Activated CD4-positive, alpha-beta T cell treated with anti-CD3 and anti-CD28 coated beads, Interleukin-2, amount 50 U/mL, for 48 hours (primary cell): ENCODE measurements around the gene MRGPRD.
A peak's percentile ranks its signal among the peaks of the same experiment; 100 is the strongest.

Source experiments
- DNase-seq, 2 experiments: peaks; one replicate each; pipeline ENCODE4 v3.0.0-alpha.2; 2020

The MRGPRD gene

DNA sequence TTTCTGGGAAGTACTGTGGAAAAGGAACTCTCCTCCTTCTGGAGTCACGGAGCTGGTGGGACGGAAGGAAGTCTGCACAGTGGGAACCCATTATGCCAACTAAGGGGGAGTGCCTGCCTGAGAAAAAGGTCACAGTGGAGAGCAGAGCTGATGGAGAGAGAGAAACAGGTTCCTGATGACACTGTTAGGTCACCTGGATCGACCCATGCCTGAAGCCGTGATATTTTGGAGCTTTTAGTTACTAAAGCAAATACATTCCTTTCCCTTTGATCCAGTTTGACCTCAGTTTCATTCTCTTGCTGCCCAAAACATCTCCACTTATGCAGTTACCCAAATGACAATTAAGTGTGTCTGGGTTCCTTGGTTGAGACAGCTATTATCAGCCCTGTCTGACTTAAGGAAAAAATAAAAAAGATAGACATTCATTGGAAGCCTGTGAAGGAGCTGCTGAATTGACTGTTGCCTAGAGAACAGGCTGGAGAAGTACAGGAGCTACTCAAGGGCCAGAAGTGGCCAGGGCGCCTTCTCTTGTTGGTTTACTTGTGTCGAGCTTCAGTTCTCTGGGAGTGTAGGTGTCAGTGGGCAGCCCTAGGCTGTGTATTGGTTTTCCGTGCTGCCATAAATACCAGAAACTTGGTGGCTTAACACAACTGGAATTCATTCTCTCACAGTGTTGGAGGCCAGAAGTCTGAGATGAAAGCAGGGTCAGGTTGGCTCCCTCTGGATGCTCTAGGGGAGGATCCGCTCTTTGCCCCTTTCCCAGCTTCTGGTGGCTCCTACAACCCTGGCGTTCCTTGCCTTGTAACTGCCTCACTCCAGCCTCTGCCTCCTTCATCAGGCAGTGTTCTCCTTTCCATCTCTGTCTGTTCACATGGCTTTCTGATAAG, 13.6 kb downstream of the MRGPRD start:
- no peak for DNase-seq

DNA sequence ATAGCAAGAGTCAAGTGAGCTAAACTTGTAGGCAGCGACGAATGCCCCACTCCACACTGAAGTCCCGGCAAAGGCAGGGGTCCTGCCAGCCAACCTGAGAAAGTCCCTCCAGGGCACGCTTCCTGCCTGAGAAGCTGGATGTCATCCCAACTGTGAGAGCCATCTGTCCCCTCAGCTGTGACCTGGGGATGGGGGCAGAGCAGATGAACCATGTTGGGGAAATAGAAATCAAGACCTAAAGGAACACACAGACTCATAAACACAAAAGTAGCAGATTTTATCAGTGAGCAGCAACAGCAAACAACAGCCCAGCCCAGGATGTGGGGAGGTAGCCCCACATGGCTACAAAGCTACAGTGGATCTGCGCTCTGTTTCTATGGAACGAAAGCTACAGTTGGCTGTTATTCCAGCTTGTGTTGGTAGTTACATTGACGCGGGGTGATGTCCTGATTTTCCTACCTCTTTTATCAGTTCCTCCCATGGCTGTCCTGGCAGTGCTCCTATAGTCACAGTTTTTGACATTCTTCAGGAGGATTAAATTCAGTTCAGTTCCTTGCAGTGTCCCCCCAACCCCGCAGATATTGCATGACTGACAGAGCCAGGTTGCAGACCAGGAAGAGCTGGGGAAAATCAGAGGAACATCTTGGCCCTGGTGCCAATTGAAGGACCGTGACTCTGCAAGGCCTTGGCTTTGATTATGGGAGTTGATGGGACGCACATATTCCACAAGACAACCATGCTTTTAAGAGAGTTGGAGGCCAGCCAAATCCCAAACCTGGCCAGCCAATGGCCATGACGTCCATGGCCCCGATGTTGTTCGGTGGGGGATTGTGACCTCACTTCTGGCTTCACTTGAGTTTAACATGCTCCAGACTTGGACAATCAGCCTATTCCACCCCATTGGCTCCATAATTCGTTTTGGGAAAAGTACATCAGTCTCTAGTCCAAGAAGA, 14.6 kb downstream of the MRGPRD start:
- DNase-seq: no peak

DNA sequence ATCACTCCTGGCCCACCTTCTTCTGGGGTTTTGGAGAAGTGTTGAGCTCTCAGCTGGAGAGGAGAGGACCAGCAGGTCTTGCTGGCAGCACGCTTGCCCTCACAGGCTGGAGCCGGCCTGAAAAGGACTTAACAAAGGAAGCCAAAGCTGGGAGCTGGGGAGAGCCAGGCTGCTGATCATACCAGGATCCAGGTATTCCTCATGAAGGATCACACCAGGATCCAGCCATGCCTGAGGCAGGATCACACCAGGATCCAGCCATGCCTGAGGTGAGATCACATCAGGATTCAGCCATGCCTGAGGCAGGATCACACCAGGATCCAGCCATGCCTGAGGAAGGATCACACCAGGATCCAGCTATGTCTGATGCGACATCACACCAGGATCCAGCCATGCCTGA, 17.0 kb downstream of the MRGPRD start:
- DNase-seq: no peak

DNA sequence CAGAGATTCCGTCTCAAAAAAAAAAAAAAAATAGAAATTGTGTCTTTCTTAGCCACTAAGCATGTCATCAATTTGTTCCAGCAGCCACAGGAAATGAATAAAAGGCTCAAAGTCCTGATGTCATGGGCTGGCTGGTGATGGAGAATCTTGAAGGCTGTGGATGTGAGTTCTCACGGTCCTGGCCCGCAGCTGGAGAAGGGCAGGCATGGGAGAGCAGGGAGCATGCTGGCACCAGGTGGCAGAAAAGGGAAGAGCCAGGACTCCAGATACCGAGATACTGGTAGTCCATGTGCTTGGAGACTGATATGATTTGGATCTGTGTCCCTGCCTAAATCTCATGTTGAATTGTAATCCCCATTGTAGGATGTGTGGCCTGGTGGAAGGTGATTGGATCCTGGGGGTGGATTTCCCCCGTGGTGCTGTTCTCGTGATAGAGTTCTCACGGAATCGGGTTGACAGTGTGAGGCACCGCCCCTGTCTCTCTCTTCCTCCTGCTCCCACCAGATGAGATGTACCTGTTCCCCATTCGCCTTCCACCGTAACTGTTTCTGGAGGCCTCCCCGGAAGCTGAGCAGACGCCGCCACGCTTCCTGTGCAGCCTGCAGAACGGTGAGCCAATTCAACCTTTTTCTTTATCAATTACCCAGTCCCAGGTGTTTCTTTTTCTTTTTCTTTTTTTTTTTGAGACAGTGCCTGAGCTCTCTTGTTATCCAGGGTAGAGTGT, 18.1 kb downstream of the MRGPRD start:
- DNase-seq: peak in 1 of 2 experiments; percentile 10

DNA sequence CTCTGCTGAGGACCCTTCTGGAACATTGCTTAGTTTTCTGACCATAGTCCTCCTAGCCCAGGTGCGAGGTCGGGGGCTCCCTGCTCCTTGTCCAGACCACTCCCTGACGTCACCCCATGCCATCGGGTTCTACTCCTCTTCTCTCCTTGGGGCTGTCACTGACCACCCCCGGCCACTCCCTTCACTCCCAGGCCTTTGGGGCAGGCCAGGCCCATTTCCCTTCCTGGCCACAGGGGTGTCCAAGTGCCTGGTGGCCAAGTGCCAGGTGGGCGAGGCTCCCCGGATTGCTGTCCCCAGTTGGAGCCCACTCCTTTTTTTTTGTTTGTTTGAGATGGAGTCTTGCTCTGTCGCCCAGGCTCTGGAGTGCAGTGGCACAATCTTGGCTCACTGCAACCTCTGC, 19.5 kb downstream of the MRGPRD start:
- no peak for DNase-seq

DNA sequence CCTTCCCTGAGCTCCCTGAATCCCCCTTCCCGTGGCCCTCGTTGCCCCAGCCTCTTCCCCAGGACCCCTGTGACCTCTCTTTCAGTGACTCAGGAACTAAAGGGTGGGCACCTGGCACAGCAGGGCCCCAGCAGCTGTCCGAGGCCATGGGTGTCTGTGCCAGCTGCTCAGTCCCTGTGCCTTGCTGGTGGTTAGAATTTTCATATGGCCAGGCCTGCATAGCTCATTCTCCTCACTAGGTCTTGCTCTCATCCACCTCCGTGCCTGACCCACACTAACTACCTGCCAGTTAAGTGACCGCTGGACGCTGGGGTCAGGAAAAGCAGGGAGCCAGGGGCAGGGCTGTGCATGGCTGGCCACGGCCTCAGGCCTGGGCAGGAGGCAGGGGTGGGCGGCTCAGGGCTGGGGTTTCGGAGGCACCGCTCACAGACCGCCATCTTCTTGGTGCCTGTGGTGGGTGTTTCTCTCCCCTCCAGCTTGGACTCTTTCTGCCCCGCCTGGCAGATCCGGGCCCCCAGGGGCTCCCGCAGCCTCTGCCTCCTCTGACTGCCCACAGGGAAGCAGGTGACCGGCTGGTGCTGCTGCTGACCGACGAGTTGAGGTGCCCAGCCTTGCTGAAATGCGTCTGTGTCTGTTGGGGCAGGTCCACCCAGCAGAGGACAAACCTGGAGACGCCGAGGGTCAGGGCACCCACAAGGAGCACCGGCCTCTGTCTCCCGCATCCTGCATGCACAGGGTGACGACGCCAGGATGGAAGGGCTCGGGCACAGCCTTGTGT, 20.3 kb downstream of the MRGPRD start:
- no peak for DNase-seq

DNA sequence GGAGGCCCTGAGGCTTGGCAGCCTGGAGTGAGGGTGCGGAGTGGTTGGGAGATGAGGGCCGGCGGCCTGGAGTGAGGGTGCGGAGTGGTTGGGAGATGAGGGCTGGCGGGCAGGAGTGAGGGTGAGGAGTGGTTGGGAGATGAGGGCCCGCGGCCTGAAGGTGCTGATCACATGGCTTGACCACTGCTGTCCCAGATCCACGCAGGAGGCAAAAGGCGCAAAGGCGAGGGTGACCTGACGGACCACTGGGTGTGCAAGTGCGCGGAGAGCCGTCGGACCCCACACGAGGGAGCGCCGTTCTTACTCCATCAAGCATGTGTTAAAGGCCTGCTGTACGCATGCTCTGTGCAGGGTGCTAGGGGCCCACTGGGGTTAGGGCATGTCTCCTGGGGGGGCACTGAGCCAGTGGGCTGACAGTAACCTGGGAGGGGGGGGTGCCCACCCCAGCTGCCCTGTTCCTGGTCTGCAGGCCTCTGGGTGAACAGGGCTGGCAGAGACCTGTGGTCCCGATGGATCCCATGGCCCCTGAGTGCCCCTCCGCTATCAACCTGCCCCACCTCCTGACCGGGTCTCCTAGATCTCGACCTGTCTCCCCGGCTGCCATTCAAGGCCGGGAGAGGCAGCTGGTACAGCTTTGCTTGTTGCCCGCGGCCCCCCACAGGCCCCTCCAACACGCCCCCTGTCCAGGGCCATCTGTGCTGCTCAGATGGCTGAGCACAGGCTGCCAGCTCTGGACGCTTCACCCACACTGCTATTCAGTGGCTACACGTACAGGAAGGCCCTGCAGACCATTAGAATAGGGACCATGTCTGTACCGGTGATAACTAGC, 21.1 kb downstream of the MRGPRD start:
- DNase-seq: no peak

DNA sequence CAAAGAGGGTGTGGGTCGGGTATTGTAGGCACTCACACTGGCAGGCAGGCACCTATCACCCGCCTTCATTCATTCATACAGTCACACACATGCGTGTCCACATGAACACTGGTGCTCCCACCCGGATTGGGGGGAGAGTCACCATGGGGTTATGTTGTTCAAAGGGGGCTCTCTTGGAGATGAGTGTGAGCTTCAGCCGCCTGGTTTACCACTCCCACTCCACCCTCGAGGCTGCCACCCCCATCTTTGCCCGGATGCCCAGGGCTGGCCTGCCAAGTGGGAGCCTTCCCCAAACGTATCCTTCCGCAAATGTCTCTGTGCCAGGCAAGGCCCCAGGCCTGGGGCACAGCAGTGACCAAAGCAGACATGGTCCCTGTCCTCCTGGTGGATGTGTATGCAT, 22.6 kb downstream of the MRGPRD start:
- no peak for DNase-seq

DNA sequence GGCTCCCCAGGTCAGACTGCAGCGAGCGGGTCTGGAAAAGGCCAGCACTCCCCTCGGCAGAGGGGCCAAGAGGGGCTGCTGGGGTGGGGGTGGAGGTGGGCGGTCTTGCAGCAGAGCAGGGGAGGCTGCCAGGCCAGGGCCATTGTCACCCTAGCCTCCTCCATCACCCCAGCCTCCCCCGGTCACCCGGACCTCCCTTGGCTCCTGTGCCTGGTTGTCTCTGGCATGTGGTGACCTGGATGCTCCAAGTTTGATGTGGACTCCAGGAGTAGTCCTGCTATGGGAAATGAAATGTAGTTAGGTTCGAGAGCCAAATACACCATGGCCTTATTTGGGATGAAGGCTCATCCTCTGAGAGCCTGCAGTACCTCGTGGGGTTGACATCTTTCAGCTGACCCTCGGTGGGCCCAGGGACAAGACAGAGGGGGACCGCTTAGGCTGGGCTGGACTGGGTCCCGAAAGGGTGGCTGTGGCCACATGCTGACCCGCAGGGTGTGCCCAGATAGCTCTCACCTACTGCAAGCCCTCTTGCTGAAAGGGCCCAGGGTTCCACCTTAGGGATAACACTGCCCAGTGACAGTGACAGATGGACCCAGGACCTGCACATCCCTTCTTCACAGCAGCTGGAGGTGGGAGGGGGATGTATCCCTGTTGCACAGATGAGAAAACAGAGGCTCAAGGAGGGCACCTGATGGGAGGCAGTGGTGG, 24.1 kb downstream of the MRGPRD start:
- DNase-seq: no peak

DNA sequence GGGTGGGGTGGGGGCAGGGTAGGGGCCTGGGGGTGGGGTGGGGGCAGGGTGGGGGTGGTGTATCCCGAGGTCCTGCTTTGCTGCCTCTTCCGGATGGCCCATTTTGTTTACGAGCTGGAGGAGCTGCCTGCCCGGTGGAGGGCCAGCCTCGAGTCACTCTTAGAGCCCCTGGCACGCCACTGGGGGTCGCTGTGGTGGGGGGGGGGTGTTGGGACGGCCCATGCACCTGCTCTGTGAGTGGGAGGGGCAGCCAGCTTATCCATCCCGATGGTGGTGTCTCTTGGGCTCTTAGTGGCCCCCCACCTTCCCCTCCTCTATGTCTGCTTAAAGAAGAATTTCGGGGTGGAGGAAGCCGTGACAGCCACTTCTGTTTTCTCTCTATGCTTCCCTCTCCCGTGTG, 24.6 kb downstream of the MRGPRD start:
- peak; percentile 36 to 38 for DNase-seq

DNA sequence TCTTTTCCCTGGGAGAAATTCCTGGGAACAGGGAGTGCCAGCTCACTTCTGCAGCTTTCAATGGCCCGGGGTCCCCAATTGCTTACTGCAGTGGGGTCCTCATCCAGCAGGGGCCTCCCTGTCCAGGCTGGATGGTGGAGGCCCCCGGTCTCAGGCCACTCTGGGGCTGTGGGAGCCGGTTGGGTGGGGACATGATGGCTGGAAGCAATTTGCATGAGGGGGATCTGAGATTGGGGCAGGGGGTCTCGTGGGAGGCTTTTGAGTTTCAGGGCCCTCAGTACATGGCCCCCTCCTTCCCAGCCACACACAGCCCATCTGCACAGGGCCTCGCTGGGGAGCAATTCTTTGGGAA, 25.2 kb downstream of the MRGPRD start:
- no peak for DNase-seq

DNA sequence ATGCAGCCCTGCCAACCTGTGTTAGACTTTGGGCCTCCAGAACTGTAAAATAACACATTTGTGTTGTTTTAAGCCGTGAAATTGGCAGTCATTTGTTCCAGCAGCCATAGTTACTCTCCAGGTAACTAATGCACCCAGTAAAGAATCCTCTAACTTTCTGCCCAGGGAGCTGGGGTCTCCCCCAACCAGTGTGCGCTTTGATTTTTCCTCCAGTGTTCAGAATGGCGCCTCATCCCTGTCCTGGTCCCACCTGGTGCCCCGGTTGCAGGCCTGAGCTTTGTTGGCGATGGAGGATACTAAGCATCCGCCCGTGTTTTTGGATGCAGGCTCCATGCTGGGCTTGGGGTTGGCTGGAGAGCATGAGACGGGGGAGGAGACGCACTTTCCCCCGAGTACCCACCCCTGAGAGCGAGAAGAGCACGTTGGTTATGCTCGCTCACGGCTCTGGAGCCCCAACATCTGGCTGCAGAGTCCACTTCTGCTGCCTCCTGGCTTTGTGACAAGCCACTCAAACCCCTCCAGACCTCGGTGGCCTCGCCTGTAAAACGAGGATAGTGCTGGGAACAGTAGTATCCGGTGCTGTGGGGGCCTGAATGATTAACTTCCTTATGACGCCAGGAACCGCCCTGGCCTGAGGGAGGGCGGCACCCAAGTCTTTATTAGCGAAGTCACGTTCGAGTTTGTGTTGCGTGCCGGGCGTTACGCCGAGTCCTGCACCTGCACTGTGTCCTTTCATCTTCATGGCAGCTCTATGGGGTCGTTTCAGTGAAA, 25.8 kb downstream of the MRGPRD start:
- DNase-seq: no peak

DNA sequence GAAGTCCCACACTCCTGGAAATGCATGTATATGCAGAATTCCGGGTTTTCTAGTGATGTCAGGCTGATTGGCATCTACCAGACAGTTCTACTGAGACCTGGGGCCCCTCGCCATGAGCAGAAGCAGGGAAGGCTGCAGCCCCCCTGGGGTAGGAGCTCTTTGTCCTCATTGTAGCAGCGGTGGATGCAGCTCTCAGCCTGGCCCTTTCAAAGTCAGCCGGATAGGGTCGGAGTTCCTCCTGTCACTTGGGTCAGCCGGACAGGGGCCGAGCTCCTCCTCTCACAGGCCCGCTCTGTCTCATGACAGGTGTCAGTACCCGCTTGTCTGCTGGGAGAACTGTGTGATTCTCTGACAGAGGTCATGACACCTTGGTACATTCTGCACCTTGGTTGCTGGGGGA, 30.0 kb downstream of the MRGPRD start:
- no peak for DNase-seq

DNA sequence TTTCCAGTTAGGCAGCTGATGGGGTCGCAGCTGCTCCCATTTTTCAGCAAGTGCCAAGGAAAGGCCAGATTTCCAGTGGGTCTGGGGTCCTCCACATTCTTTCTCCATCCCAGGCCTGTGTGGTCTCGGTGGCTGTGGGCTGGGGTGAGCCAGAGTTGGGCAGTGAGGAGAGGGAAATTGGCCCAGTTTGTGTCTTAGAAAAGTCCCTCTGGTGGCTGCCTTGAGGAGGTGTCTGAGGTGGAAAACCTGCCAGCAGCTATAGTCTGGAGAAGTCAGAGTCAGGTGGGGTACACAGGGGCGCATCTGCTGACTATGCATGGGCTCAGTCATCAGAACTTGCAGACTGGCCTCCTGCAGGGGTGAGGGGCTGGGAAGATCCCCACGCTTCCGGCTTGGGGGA, 30.5 kb downstream of the MRGPRD start:
- DNase-seq: no peak

DNA sequence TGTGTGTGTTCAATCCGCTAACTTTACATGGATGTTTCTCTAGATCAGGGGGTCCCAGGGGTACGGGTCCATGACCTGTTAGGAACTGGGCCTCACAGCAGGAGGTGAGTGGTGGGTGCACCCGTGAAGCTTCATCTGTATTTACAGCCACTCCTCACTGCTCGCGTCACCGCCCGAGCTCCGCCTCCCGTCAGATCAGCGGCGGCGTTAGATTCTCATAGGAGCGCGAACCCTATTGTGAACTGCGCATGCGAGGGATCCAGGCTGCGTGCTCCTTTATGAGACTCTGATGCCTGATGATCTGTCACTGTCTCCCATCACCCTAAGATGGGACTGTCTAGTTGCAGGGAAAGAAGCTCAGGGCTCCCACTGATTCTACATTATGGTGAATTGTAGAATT, 31.9 kb downstream of the MRGPRD start:
- no peak for DNase-seq

DNA sequence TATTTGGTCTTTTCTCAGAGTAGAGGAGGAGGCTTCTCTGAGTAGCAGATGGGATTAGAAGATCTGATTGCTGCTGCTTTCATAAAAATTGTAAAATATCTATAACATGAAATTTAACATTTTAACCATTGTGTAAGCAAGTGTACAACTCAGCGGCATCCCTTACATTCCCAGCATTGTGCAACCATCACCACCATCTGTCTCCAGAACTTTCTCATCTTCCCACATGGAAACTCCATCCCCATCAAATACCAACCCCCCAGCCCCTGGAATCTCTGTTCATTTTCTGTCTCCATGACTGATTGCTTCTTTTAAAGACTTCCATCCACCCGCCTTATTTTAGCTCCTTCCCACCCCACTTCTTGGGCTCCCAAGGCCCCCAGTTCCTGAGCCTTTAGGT, 32.3 kb downstream of the MRGPRD start:
- no peak for DNase-seq

DNA sequence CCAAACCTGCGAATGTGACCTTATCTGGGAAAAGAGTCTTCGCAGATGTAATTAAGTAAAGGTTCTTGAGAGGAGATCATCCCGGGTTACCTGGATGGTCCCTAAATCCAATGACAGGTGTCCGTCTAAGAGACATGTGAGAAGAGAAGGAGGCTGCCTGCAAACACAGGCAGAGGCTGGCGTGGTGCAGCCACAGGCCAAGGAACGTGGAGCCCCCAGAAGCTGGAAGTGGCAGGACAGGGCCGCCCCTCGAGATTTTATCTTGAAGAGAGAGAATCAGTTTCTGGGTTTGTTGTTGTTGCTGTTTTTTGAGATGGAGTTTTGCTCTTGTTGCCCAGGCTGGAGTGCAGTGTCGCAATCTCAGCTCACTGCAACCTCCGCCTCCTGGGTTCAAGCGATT, 33.6 kb downstream of the MRGPRD start:
- no peak for DNase-seq

DNA sequence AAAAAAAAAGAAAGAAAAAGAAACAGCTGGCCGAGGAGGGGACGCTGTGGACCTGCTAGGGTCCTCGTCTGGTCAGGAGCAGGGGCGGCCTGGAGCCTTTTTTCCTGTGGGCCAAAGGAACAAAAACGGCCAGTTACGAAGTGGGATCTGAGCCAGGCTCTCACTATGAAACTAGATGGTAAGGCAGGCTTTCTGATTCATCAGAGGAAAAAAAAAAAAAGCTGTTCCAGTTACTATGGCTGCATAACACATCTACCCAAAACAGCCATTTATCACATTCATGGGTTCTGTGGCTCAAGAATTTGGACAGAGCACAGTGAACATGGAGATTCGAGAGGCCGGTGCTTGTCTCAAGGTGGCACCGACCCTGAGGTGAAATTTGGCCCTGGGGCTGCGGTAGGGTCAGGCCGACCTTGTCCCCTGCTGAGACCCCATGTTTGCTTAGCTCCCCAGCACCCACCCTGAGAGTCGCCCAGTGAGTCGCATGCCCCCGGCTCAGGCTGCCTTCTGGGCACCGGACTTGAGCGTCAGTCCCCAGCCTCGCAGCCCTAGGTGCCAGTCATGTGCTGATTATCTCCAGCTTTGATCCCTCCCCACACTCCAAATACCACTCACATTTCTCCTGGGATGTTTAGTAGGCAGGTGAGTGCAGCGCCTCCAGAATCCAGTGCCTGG, 34.2 kb downstream of the MRGPRD start:
- no peak for DNase-seq

DNA sequence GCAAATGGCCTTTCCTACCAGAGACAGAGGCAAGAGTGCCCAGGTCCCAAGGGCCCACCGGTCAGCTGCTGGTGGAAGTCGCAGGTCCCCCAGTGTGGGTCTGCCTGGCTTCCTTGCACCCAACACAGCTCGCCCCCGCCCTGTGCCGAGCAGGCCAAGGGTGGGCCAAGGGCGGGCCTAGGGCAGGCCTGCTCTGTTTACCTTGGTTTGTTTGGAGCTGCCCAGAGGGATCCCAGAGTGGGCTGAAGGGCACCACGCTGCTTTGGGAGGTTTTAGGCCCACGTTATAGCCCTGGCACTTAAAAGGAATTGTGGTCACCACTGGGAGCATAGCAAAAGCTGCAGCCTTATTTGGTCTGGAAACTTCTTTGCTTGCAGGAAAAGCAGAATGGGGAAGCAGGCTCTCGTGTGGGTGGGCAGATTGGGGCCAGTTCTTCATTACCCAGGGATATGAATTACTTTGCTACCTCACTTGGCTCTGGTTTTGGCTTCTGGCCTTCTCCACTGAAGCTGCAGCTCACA, 38.0 kb downstream of the MRGPRD start:
- DNase-seq: no peak
